T-helper 22 cell (primary cell): ENCODE results near the gene RNF144A.

Source experiments
- DNase-seq: peaks from one replicate; pipeline ENCODE4 v3.0.0-alpha.2; 2020; ENCODE audit warnings: low read depth

Gene RNF144A

GRCh38 chr2:6947929-6948676 is 30.9 kb downstream of the RNF144A start:
- DNase-seq = no peak

DNA sequence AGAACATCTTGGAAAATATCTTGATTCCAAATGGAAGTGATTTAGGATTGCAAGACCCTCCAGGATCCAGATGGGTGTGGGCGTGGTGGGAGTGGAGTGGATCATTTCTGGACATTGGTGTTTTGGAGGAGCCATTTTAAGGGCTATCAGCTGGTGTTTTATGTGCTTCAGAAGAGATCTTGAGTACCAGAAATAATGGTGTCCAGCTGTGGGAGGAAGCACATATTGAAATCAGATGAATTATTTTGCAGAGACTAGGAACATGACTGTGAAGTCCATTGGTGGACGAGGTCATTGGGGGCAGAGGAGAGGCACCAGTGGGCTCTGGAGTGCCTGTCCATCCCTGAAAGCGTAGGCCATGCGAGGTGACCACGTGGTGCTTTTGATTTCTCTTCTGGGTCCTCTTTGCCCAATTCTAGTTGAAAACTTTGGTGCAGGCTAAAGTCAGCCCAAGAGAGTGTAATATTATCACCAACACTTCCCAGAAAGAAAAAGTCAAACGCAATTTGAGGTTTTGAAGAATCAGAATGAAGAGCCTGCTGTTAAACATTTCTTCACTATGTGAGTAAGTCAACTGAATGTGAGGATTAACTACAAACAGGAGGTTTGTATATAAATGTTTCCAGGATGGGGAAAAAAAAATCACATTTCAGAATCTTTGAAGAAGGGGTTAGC is 31.6 kb downstream of the RNF144A start:
- DNase-seq = no peak

DNA sequence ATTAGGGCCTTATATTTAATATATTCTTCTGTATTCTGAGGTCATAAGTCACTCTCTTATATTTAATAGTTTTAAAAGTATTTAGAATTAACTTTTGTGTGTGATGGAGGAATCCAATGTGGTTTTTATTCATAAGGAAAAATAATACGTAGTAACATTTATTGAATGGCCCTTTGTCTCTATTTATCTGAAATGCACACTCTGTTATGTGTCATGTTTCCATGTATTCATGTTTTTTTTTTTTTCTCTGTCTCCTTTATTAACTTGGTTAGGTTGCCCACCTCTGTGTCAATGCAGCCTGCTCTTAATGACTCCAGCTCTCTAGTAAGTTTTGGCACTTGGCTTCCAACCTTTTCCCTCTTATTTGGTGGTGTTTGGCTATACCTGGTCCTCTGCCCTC is 33.8 kb downstream of the RNF144A start:
- no peak for DNase-seq

DNA sequence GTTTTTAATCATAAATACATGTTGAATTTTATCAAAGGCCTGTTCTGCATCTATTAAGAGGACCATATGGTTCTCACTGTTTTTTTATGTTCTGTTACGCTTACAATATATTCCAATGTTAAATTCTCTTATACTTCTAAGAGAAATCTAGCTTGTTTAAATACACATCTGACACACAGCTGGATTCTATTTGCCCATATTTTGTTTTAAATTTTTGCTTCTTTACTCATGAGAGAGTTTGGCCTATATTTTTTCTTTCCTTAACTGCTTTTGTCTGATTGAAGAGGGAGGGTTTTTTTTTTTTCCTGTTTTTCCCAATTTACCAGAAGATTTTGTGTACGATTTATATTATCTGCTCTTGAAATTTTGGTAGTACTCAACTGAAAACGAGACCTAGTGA is 34.9 kb downstream of the RNF144A start:
- no peak for DNase-seq

DNA sequence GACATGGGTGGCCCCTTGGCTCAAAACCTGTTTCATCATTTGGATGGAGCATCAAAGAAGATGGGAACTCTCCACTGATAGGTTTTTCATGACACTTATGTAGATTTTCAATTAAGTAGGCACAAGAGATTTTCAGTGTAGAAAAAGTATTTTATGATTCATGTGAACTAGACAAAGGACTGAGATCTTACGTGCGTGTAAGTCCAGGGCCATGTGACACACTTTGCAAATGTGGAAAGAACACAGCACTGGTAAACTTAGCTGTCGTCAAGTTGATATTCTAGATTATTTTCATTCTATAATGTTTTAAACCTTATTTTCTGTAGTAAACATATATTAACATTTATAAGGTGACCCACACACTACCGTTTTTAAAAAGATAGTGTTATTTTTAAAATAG is 37.4 kb downstream of the RNF144A start:
- DNase-seq = no peak

GRCh38 chr2:6955511-6956136 is 38.4 kb downstream of the RNF144A start:
- no peak for DNase-seq

DNA sequence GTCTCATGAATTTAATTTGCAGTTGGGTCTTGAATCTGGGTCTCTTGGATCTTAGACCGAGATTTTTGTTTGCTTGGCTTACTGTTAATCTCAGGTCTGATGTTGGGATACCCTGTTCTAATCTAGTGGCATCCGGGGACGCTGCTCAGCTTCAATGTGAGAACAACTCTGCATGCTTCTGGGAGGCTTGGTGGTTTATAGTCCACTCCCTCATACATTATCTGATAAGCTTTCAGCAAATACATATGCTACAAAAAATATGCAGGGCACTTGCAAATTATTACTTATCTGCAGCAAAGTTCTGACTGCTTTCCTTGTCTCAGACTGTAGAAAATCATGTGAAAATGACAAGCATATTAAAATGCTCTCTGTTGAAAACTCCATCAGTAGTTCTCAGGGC is 39.4 kb downstream of the RNF144A start:
- no peak for DNase-seq

- no peak for DNase-seq
Measured at GRCh38 chr2:6957031-6957714, 40.0 kb downstream of the RNF144A start.

DNA sequence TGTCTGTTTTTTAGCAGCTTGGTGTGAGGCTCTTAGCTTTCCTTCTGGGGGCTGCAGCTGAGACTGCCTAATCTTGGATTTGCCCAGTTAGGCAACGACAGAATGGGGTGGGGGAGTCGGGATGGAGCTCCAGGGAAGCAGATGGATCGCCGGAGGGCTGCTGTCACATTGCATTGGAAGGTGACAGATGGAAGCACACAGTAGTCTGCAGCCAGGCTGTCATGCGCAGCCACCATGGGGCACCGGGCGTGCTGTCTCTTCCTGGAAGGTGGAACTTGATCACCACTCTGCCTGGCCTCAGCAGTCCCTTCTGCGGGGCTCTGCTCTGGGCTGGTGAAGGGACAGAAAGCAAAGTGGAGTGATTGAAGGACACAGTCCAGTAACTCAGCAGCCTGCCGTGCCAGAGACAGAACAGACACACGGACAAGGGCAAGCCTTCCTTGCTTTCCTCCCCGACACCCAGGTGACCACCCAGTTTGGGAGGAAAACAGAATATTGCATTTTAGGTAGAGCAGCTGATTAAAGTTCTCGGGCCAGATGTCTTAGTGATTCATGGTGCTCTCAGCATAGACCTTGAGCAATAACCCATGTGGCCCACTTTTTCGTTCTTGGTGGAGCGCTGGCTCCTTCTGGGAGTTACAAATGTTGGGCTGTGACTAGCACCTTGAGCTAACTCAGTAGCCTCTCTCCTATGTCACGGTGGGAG is 40.9 kb downstream of the RNF144A start:
- DNase-seq = no peak

- no peak for DNase-seq
Measured at GRCh38 chr2:6958616-6959235, 41.5 kb downstream of the RNF144A start.

GRCh38 chr2:6959751-6960150 is 42.5 kb downstream of the RNF144A start:
- no peak for DNase-seq

DNA sequence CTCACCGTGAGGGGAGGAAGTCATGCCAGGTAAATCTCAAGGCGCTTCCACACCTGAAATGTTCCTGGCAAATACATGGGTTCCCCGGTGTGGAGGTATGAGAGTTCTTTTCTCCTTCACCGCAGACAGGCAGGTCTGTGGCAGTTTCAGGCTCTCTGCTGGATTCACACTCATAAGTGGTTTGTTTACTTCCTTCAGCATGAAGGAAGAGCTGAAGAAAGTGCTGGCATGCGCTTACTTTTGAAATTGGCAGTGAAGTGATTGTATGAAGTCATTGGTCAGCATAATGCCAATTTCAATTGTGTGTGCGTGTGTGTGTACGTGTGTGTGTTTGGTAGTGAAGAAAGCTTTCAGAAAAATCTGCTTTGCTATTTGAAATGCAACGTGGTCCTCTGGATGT is 43.4 kb downstream of the RNF144A start:
- no peak for DNase-seq

DNA sequence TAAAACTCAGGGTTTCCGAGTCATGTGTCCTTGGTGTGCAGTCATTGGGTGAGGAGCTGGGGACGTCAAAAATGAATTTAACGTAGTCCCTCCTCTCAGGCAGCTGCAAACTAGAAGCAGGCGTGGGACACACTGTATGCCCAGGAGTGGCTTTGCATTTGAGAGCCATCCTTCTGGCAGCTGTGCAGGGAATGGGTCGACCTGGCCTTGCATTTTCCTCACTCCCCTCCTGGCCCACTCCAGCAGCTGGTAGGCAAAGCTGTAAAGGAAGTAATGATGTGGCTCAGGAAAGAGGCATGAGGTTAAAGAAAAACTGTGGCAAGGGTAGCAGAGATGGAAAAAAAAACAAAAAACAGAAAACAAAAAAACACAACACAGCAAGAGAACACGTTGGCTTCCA is 46.5 kb downstream of the RNF144A start:
- DNase-seq = no peak

GRCh38 chr2:6965071-6965795 is 48.0 kb downstream of the RNF144A start:
- DNase-seq = no peak

- DNase-seq = no peak
Measured at GRCh38 chr2:6966446-6966940, 49.3 kb downstream of the RNF144A start.

DNA sequence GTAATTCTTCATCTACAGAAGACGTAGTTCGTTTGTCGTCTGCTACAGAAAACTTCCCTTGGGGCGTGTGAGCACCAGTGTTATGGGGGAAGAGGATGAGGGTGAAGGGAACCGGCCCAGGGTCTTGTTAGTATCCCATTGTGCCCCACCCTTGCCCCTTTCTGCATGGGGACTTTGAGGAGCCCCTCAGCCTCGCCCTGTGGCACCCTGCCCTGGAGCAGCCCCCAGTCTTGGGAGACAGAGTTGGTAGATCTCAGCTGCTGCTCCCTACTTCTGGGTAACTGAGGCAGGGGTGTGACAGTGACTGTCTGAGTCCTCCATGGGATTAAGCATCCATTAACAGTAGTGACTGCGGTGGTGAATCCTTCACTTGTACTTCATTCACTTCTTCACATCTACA is 50.1 kb downstream of the RNF144A start:
- no peak for DNase-seq

DNA sequence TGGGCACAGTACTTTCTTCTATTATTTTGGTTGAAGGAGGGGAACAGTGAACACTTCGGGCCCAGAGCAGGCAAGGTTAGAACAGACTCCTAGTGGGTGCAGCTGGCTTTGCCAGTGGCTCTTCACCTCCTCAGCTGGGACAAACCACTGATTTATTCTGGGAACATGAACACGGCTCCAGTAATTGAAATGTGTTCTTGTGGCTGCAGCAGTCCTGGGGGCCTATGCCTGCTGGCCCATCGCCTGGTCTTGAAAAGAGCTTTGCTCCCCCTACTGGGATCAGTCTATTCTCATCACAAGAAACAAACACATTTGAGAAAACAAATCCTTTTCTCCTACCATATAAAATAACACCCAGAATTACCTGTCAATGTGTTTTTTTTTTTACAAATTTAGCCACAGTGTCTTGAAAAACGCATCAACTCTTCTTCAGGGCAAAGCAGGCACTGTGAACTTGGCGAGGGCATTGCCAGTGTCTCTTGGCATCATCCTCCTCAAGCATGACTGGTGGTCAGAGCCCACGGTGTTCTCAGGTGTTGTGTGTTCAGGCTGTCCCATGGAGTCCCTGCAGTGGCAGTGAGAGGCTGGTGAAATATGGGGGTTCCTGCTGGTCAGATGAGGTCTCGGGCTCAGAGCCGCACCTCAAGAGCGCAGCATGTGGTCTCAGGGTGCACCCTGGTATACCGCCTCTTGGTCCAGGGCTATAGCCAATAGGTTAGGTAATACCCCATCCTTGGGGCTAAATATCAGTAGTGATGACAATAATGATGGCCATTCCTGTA is 51.3 kb downstream of the RNF144A start:
- no peak for DNase-seq

- no peak for DNase-seq
Measured at GRCh38 chr2:6970551-6970950, 53.3 kb downstream of the RNF144A start.

DNA sequence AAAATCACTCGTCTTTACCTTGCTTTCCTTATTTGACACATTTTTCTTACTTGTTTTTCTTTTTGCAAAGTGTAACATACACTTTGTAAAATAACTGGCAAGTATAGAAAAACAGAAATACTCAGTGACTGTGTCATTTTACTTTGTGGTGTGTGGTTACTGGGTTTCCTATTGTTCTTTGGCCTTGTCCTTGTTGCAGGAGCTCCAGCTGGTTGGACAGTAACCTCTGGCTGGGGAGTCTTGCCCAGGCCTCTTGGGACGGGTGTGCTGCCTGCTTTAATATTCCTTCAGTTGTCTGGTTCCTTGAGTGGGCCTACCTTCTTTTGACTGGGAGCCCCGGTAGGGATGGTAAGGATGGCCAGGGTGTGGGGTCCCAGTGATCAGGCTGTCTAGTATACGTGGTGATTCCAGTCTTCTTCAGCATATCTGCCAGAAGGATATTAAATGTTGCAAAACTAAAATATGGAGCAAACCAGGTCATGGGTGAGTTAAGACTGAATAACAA is 53.8 kb downstream of the RNF144A start:
- no peak for DNase-seq

DNA sequence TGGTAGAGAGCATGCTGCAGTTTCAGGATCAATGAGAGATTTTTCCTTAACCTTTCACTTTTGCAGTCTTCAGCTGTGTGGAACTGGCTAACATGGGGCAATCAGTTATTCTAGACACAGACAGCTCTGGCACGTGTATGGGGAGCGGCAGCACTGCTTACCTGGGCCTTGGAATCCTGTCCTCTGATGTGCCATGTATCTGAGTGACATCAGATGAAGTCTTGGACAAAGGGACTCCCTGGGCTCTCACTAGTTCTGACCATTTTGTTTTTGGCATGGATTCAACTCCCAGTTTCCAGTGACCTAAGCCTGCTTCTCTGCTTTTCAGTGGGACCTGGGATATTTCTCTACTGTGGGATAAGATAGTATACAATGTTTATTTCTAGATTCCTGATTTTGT is 54.3 kb downstream of the RNF144A start:
- DNase-seq = no peak
